Measurements from ENCODE around the gene PHKB.

- TF ChIP-seq CTCF (IDR thresholded peaks at IDR 0.05; ENCODE audit: low read depth, low read length, poor library complexity, severe bottlenecking) (no peak), EZH2phosphoT487 (IDR thresholded peaks at IDR 0.05; ENCODE audit: borderline replicate concordance, low read length) (no peak)
Measured at GRCh38 chr16:47600376-47600775, 139.2 kb downstream of the PHKB start.

Measured in DOHH2 (cell line).